ENCODE measurements around the gene KDM5B.
"Not testable (repeated sequence)": the region's sequence is repeated elsewhere in the genome, so short reads cannot be mapped to it uniquely, and the experiment has no call there.

KDM5B gene

GRCh38 chr1:202807926-202808757, at the start of gene KDM5B:
Gene KDM5B (minus strand): TSS chr1:202808421. CDS start chr1:202808305, 116 bp downstream.
- peak; percentile 89 for DNase-seq

- no peak for DNase-seq
These were observed 49.0 kb upstream of the KDM5B start for GRCh38 chr1:202857136-202857610.

GRCh38 chr1:202856014-202856413, 47.8 kb upstream of the KDM5B start:
- DNase-seq = no peak

- no peak for DNase-seq
These were observed 46.6 kb upstream of the KDM5B start for GRCh38 chr1:202854787-202855186.

GRCh38 chr1:202852163-202852904, 44.1 kb upstream of the KDM5B start:
- peak; percentile 73 for DNase-seq

- DNase-seq = no peak
These were observed 42.6 kb upstream of the KDM5B start for GRCh38 chr1:202850593-202851362.

- no peak for DNase-seq
These were observed 39.9 kb upstream of the KDM5B start for GRCh38 chr1:202848191-202848542.

GRCh38 chr1:202844935-202845334, 36.7 kb upstream of the KDM5B start:
- no peak for DNase-seq

GRCh38 chr1:202844259-202844658, 36.0 kb upstream of the KDM5B start:
- DNase-seq = no peak

- DNase-seq = no peak
These were observed 34.9 kb upstream of the KDM5B start for GRCh38 chr1:202843081-202843480.

- no peak for DNase-seq
These were observed 29.6 kb upstream of the KDM5B start for GRCh38 chr1:202837746-202838262.

- no peak for DNase-seq
These were observed 28.6 kb upstream of the KDM5B start for GRCh38 chr1:202836623-202837403.

- DNase-seq = peak; percentile 66
These were observed 27.4 kb upstream of the KDM5B start for GRCh38 chr1:202835548-202836072.

- peak; percentile 67 for DNase-seq
These were observed 26.7 kb upstream of the KDM5B start for GRCh38 chr1:202834771-202835547.

GRCh38 chr1:202831906-202832305, 23.7 kb upstream of the KDM5B start:
- no peak for DNase-seq

GRCh38 chr1:202829223-202829622, 21.0 kb upstream of the KDM5B start:
- DNase-seq = not testable (repeated sequence)

- no peak for DNase-seq
These were observed 17.5 kb upstream of the KDM5B start for GRCh38 chr1:202825748-202826147.

GRCh38 chr1:202821467-202821866, 13.2 kb upstream of the KDM5B start:
- DNase-seq = no peak

- DNase-seq = no peak
These were observed 10.6 kb upstream of the KDM5B start for GRCh38 chr1:202818819-202819218.

GRCh38 chr1:202815120-202815519, 6.9 kb upstream of the KDM5B start:
- DNase-seq = no peak
